Measurements from ENCODE around the gene FAM111A. TPM values are rescaled to one million over a fixed set of nuclear protein-coding genes. Genes with fewer than 3 reads are reported as not detected.

FAM111A gene
- total and polyA plus RNA-seq, 10 donors: 28.3 to 130 (median 63.4) TPM

DNA sequence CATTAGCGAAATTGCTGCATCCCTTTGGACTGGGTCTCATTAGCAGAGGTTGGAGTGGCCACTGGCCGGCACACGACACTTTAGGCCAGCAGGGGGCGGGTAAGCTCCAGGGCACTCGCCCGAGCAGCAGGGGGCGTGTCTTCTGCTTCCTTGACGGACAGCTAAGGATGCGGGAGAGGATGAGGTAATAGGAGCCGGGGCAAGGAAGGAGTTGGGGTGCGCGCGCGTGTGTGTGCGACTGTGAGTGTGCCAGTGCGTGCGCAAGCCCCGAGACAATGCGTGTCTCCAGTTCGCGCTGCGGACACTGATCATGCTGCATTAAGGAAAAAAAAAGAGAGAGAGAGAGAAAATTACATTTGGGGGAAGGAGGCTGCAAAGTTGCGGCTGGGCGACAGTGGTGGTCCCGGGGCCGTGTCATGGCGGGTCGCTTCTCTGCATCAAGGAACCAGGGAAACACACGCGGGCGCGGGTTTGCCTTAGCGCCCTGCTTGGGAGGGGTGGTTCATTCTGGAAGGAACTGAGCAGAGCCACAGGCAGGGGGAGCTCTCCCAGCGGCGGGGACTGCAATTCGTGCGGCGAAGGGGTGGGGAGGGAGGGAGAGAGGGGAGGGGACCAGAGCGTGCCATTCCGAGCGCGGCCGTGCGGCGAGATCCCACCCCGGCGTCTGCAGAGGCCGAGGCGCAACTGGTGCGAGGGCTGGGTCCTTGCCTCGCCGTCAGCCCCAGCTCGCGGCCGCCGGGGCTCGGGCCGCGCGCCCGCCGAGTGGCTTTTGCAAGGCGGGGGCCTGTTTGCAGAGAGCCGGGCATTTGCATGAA is 29.1 kb downstream of the FAM111A start, which contains the start of gene DTX4:
Gene DTX4 (plus strand): TSS at position 625 of the 815 bp plus-strand sequence. CDS start 464 bp downstream, outside the sequence.
- peak within 1 kb of the TSS in 7 of 8 donors; percentile 69 to 85 (median 78) for H3K27ac ChIP-seq
- no peaks in the 10 kb centered on the region for H3K36me3 ChIP-seq
- 0 to 1% (median 0%) methylated on average over 39 to 64 of the region's 64 CpGs for WGBS, 5 donors
- DNase-seq: peak; percentile 98
- no peak for TF ChIP-seq POLR2A (IDR thresholded peaks at IDR 0.05)
- peak; percentile 45 to 72 (median 57) for TF ChIP-seq POLR2AphosphoS5 (IDR thresholded peaks at IDR 0.05)
- TF ChIP-seq CTCF (IDR thresholded peaks at IDR 0.05 in 8 of 11, conservative IDR thresholded peaks at IDR 0.05 in 3 of 11): peak; percentile 86 to 97 (median 91)
- peaks cover 3 to 42% (median 24%) of the 10 kb centered on the region in 6 donors for H3K4me1 ChIP-seq
- H3K4me3 ChIP-seq: peak within 1 kb of the TSS; percentile 52 to 96 (median 86)
- intact Hi-C loops (cut with DNase I; ENCODE audit: low total_unique reads): loop anchor here (5.0 kb wide), 3 partner anchors 36 to 261 kb away; no protein-coding TSS in a partner anchor
- no peaks in the 10 kb centered on the region for H3K9me3 ChIP-seq
- peaks cover 0 to 17% (median 0%) of the 10 kb centered on the region in 7 donors for H3K27me3 ChIP-seq (replicated peaks in 1 of 7)

DNA sequence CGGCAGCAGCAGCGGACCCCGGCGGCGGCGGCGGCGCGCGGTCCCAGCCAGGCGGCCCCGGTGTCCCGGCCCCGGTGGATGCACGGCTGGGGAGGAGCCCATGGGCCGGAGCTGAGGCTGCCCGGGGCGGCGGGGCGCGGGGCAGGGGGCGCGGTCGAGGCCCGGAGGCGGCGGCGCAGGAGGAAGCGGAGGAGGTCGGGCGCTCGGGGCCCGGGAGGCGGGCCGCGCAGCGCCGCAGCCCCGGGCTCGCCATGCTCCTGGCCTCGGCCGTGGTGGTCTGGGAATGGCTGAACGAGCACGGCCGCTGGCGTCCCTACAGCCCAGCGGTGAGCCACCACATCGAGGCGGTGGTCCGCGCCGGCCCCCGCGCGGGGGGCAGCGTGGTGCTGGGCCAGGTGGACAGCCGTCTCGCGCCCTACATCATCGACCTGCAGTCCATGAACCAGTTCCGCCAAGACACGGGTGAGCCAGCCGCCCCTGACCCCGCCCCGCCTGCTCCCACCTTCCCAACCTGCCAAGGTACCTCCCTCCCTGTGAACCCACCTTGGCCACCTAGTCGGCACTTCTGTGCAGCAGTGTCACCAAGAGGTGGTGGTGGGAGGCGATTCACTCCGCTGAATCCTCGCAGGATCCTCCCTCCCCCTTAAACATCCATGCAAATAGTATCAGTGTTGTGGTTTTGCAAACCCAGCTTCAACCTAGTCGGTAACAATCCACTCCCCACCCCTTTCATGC is 29.9 kb downstream of the FAM111A start:
- Histone ChIP-seq H3K27me3 (replicated peaks in 1 of 7) (peaks cover 0 to 17% (median 0%) of the 10 kb centered on the region in 7 donors), H3K27ac (peak overlapping the region in 7 of 8 donors; percentile 69 to 85 (median 78)), H3K4me3 (peak overlapping the region; percentile 52 to 96 (median 86)), H3K4me1 (peaks cover 3 to 42% (median 24%) of the 10 kb centered on the region in 6 donors), H3K36me3 (no peaks in the 10 kb centered on the region), H3K9me3 (no peaks in the 10 kb centered on the region)
- TF ChIP-seq CTCF (IDR thresholded peaks at IDR 0.05 in 8 of 11, conservative IDR thresholded peaks at IDR 0.05 in 3 of 11): no peak
- TF ChIP-seq POLR2AphosphoS5 (IDR thresholded peaks at IDR 0.05): peak; percentile 13 to 76 (median 73)
- WGBS, 5 donors: 1% methylated on average over 7 to 70 of the region's 70 CpGs
- DNase-seq: peak; percentile 88
- intact Hi-C loops (cut with DNase I; ENCODE audit: low total_unique reads): loop anchor here (5.0 kb wide), 3 partner anchors 35 to 260 kb away; no protein-coding TSS in a partner anchor

- WGBS, 5 donors: 12 to 29% (median 14%) methylated on average over 21 to 37 of the region's 37 CpGs
- Histone ChIP-seq H3K27ac (peak overlapping the region in 7 of 8 donors; percentile 69 to 85 (median 78)), H3K27me3 (replicated peaks in 1 of 7) (peaks cover 0 to 17% (median 0%) of the 10 kb centered on the region in 7 donors), H3K9me3 (no peaks in the 10 kb centered on the region), H3K36me3 (peaks cover 0 to 5% (median 0%) of the 10 kb centered on the region in 6 donors), H3K4me3 (peak overlapping the region; percentile 52 to 96 (median 86)), H3K4me1 (peaks cover 3 to 42% (median 24%) of the 10 kb centered on the region in 6 donors)
- TF ChIP-seq POLR2A (IDR thresholded peaks at IDR 0.05) (no peak), POLR2AphosphoS5 (IDR thresholded peaks at IDR 0.05) (peak in 2 of 3 donors; percentile 32 to 45)
- peak; percentile 86 for DNase-seq
- intact Hi-C loops (cut with DNase I; ENCODE audit: low total_unique reads): loop anchor here (5.0 kb wide), 3 partner anchors 34 to 259 kb away; no protein-coding TSS in a partner anchor
These were observed 30.7 kb downstream of the FAM111A start for GRCh38 chr11:59173080-59173963.
